ENCODE measurements around the gene NEK7. TPM values are rescaled to one million over a fixed set of nuclear protein-coding genes. Genes with fewer than 3 reads are reported as not detected.
A peak's percentile ranks its signal among the peaks of the same experiment; 100 is the strongest.

Gene NEK7
- total RNA-seq, 1 experiment from 2014 or later: 14.2 TPM

DNA sequence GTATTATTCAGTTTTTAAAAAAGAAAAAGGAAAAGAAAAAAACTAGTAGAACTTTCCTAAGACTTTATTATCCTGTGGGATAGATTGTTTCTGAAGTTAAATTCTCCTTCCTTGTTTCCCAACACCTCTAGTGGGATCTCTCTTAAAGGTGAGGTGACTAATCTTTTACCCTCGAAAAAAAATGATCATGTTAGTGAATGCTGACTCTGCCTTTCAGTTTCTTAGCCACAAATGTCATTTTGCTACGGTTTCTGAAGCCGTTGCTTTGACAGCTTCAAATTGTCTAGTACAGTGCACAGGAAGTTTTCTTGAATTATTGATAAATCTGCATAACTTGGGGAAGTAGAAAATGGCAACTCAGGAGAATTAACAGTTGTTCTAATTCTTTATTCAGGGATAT is 13.0 kb upstream of the NEK7 start:
- no peak for DNase-seq (ENCODE audit: low spot score)

DNA sequence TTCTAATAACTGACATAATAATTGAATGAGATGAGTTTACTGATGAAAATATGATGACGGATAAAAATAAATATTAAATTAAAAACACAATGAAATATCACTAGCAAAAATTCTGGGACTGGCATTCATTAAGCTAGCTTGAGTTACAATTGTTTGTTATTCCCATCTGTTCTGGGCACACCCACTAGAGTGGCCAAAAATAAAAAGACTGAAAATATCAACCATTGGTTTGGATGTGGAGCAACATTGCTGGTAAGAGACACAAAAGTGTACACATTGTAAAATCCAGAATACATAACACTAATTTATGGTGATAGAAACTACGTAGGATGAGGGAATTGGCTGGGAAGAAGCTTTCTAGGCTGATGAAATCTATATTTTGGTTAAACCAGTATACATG is 9.6 kb upstream of the NEK7 start:
- no peak for DNase-seq (ENCODE audit: low spot score)

DNA sequence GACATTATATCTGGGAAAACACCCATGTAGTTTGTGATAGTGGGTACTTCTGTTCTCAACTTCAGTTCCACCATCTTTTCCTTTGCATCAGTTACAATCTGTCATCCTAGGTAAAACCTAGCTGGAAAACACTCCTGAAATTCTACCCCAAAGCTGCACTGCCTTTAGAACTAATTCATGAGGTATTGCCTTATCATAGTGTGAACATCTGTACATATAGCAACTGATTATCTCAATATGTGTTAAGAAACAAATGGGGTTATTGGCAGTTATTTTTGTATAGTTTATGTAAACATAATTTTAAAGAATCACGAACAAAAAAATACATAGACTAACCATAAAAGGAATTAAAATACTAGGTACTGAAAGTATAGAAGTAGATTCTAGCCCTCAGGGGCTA is 6.4 kb upstream of the NEK7 start:
- no peak for DNase-seq (ENCODE audit: low spot score)

DNA sequence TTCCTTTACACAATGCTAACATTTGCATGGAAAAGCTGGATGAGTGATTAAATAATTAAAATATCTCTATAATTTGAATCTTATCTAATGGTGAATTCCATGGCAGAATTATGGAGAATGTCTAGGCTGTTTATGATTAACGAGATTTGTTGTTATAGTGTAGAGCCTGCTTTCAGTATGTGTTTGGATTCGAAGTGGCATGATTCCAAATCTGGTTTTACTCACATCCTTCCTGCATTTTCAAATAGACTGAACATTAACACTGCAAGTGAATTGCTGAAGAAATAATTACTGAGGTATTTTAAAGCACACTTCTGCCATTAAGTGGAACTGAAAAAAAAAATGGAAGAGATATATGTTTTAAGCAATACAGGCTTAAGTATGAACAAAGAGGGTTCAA is 5.1 kb upstream of the NEK7 start:
- DNase-seq (ENCODE audit: low spot score): no peak

DNA sequence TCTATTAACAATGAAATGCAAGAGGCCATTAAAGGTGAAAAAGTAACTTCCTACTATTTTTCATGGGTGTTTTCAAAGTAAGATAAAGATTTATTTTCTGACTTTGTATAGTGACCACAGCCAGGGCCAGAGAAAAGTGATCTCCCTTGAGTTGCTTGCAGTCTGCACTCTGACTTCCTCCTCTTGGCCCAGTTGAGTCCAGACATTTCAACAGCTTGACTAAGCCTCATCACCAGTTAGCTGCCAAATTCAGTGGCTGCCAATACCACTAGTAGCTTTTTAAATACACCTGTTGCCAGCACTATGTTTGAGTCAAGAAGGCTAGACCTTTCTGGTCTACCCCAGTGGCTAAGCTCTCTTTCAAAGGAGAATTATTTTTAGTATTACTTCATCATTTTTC is 3.7 kb upstream of the NEK7 start:
- DNase-seq (ENCODE audit: low spot score): no peak

DNA sequence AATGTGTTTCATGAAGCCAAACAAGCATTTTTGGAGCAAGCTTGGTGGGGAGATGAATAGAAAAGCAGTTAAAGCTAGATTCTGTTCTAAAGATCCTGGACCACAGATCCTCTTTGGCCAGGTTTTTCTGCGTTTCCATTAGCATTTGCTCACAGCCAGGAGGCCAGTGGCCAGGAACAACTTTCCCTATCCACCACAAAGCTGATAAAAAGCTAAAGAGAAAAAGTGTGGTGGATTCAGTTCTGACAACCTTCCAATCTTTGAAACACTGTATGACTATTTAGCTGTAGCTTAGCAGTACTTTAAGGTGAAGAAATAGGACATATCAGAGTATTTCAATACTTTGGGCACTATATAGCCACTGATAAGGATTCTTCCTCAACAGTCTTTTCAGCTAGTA is 3.0 kb upstream of the NEK7 start:
- no peak for DNase-seq (ENCODE audit: low spot score)

DNA sequence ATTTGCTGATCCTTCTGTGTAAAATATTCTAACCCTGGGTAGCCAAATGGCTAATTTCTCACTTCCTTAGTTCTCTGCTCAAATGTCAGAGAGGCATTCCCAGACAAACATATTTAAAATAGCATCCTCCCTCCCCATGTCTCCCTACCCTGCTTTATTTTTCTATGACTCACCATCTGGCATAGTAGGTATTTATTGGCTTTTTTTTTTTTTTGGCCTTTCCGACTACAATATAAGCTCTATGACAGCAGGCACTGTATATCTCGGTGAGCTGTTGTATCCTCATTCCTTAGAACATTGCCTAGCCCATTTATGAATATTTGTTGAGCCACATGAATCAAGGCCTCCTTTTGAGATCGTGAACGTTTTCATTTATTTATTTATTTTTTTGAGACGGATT is 1.5 kb upstream of the NEK7 start:
- peak; percentile 74 for DNase-seq (ENCODE audit: low spot score)

DNA sequence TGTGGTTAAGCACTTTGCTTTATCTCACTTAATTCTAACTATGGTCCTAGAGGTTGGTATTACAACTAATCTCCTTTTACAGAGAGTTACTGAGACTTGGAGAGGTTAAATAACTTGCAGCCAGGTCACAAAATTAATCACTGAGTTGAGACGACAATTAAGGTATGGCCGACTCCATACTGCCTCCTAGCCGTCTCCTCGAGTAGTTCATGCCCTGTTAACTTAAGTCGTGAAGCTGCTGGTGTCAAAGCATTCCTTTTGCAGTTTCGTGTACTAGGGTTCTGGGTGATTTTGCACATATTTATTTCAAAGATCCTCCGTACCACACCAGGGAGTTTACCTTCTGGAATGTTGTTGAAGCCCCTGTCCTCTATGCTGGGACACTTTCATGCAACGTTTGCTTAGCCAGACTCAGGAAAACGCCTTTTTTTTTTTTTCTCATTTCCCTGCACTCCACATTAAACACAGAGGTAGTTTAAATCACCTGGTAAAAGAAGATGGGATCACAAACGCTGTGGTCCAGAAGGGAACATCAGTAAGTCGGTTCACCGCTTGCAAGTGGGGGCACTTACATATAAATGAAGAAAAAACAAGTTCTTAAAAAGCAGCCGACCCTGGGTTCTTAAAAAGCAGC is 570 bp upstream of the NEK7 start:
- DNase-seq (ENCODE audit: low spot score): peak; percentile 94

DNA sequence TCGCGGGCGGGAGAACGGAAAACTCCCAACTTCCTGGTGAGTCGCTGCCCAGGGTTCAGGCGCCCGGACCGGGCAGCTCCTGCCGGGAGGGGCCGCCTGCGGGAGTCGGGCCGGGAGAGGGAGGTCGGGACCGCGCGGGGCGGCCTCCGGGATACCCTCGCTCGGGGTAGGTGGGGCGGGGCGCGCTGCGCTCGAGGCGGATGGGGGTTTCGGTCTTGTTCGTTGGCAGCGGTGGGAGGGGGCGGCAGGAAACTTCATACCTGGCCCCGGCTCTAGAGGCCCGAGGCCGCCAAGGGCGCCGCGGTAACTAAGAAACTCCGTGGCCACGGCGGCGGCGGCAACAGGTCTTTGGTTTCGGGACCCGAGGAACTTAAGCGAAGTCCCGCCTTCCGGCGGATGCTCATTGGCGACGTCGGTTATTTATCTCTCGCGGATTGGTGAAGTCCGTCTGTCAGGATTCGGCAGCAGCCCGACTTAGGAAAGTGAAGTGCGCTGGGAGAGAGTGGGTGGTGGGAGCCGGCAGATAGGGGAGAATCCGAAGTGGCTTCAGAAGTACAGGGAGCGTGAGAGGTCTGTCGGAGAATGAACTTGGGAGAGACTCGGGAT is 546 bp downstream of the NEK7 start:
- peak; percentile 90 for DNase-seq (ENCODE audit: low spot score)

DNA sequence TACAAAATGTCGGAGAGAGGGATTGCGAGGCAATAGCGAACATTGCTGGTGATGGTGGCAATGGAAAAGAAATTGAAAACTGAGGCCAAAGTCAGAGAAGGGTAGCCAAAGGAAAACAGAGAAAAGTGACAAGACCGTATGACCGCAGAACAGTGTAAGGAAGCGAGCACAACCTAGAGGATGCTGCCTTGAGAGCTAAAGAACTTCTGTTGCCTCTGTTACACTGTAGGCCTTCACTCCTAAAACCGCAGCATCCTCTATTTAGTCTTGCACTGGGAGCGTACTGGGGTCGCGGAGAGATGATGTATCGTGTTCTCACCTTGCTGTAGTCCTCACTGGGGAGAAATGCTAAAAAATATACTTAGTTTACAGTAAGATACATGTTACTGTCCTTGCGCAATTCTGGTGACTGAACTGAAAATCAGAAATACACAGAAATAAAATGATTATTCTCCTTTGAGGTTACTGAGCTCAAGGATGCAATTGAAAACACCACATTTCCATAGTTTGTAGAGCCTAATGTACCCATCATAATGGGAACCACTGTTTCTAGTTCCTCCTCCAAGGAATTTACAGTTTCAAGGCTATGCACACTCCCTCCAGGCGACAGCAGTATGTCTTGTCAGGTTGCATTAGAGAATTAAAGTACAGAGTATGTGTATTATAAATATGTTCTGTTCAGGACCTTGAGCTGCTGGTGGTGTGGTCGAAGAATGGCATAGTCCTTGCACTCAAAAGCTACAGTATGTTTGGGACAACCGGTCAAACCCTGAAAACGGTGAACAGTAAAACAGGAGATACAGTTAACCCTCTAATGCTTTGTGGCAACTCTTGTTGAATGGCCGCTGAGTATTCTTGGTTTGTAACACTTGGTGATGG is 1.3 kb downstream of the NEK7 start:
- peak; percentile 64 for DNase-seq (ENCODE audit: low spot score)

DNA sequence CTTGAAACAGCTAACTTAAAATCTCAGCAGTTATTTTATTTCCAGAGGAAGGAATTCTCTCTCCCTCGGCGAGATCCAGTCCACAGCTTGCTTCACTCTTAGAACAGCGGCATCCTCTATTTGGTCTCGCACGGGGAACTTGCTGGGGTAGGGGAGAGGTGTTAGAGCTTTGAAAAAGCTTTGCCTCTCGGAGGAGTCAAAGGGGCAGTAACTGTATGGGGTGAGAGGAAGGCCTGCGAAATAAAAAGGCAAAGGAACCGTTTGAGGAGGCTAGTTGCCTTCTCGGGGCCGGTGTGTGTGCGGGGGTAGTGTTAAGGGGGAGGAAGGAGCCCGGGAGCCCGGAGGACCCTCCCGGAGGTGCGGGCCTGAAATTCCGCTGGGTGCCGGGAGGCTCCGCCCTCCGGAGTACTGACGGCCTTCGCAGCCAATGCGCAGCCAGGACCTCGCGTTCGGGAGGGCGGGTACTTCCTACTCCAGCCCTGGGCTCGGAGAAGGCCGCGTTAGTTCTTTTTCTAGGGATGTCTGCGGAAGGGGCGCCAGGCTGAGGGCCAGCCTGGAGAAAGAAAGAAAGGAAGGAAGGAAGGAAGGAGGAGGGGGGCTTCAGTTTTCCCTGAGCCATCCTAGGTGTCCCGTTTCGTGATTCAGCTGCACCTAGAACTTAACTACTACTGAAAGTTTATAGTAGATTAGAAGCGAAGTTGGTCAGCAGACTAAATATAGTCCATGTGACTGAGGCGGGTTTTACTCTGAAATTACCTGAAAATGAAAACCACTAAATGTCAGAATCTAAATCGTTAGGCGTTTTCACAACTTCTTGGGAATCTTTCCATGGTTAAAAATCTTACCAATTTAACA is 2.2 kb downstream of the NEK7 start:
- DNase-seq (ENCODE audit: low spot score): peak; percentile 89

DNA sequence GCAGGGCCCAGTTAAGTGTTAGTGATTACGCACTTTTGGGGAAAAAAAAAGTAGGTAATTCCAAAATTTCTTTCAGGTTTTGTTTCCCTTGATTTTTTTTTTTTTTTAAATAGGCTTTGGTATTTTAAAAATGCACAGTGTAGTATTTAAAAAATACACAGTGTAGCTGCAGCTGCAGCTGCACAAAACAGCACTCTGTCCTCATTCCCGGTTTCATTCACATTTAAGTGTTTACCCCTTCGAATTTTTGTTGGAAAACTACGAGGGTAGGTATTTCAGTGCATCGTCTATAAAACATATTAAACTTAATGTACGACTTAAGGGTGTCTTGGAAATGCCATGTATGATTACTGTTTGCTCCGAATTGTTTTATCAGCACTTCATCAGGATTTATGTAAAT is 3.4 kb downstream of the NEK7 start:
- DNase-seq (ENCODE audit: low spot score): no peak

DNA sequence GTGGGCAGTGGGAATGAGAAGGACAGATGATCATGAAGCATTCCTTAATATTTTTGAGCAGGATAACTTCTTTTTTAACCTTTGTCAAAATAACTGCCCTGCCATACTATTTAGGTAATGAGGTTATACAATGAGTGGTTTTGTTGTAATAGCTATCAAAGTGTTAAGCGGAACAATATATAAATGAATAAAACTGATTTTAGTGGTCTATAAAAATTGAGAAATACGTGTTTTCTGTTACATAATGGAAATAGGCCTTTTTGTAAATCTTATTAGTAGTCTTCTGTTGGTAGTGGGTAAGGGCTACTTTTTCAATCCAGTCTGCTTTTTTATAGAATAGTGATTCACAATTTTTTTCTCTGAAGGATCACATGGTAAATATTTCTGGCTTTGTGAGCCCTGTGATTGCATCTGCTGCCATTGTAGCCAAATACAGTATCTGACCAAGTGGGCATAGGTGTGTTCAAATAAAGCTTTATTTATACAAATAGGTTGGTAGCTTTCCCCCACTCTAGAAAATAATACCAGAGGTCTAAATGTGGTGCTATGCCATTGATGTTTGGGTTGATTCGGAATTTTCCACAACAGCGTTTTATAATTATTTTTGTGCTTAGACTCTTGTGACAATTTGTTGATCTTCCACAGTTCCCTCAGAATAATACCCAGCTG is 4.3 kb downstream of the NEK7 start:
- no peak for DNase-seq (ENCODE audit: low spot score)

DNA sequence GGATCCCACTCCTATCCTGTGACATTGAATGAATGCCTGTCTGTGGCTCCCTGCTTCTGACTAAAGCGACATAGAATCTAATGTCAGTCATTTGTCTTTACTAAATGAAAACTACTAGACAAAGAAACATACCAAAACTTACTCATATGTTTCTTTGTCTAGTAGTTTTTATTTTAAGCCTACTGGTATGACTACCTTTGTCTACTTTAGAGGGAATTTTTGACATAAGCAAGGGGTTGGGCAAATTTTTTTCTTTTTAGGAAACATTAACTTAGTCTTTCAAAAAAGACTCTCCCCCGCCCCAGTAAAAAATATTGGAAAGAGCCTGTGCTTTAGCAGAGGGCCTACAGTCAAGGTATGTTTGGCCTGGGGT is 4.9 kb downstream of the NEK7 start:
- no peak for DNase-seq (ENCODE audit: low spot score)

DNA sequence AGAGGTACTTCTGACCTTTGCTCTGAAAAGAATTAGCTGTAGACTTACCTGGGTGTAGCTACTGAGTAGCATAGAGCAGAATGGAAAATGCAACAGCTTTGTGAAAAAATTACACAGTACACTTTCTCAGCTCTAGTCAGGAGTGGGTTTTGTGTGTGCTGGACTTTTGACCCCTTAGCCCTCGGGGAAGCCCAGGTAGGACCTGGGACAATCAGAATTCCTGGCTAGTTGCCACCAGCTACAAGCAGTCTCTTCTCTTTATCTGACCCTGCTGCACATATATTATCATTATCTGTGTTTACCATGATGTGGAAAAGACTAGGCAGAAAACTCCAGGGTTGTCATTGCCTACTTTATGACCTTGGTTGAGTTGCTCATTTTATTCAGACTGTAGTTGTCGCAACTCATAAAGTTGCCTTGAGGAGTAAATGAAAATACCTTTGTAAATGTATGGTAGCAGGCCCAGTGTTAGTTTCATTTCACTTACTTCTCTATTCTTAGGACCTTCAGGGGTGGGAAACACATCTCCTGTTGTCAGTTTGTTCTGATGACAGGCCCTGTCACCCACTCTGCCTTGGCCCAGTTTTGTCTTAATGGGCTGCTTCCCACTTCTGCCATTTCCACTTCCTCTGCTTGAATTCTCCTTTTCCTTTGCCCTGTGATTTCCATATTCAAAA is 5.4 kb downstream of the NEK7 start:
- DNase-seq (ENCODE audit: low spot score): peak; percentile 49

DNA sequence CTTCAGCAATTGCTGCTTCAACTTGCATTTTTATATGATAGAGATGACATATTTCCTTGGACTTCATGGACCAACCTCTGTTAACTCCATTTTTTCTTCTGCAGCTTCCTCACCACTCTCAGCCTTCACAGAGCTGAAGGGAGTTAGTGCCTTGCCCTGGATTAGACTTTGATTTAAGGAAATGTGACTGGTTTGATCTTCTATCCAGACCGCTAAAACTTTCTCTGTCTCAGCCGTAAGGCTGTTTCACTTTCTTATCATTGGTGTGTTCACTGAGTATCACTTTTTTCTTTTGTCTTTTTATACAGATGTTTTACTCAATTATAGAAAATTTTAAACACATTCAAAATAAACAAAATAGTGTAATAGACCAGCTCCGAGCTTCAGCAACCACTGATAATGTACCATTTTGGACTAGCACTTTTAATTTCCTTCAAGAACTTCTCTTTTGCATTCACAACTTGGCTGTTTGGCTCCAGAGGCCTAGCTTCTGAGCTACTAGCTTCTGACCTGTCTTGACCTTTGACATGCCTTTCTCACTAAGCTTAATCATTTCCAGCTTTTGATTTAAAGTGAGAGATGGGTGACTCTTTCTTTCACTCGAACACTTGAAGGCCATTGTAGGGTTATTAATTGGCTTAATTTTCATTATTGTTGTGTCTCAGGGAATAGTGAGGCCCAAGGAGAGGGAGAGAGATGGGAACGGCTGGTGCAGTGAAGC is 9.3 kb downstream of the NEK7 start:
- DNase-seq (ENCODE audit: low spot score): no peak

DNA sequence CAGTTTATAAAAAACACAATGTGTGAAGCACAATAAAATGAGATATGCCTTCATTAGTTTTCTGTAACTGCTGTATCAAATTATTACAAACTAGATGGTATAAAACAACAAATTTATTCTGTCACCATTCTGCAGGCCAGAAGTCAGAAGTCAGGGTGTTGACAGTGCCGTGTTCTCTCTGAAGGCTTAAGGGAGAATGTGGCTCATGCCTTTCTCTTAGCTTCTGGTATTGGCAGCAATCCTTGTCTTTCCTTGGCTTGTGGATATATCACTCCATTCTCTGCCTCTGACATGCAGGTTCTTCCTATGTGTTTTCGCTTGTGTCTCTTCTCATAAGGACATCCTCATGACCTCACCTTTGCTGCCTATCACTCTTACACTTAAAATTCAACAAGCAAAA is 10.1 kb downstream of the NEK7 start:
- no peak for DNase-seq (ENCODE audit: low spot score)

DNA sequence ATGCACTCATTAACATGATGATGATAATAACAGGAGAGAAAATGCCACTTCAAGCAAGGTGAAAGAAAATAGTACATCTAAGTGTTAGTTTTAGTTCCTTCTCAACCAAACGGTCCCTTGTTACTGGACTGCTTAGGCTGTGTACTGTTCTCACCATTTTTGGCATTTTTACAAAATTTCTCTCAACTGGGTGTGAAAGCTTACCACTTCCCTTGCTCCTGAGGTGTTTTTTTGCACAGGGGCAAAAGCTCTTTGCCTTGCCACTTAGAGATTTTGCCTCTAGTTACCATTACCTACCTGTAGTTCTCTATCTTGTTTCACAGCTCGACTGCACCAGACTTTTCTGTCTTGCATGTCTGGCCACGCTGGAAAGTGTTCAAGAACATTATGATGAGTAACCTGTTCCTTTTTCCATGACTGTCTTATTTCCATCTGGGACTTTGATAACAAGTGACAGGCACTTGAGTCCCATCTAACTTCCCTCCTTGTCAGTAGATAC is 10.7 kb downstream of the NEK7 start:
- DNase-seq (ENCODE audit: low spot score): no peak

DNA sequence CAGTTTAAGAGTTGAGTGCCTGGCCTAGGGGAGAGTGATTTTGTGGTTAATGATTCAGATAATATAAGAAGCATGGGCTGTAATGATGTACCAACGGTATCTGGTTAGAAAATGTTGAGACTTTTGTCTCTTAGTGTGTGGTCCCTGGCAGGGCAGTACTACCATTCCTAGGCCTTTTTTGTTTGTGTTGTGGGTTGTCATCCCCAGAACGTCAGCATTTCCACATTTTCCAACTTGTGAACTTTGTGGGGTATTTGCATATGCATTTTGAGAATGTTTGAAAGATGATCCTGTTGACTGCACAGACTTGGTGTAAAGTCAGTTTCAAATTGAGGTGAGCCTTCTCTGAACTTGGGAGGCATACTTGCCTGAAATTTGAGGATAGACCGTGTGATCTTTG is 11.4 kb downstream of the NEK7 start:
- no peak for DNase-seq (ENCODE audit: low spot score)

DNA sequence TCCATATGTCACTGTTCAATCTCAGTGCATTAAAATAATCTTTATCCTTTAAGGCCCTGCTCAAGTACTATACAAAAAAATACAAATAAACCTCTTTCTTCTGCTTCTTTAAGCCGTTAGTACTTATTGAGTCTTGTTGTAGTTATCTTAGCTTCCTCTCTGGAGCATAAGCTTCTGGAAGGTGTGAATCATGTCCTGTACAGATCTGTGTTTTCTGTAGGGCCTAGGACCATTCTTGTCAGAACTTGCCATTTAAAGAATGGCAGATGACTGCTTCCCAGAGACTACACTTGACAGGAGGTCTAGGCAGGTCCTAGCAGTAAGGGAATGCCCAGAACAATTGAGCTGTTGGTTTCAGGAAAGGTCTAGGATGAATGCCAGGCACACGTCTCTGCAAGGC is 12.9 kb downstream of the NEK7 start:
- DNase-seq (ENCODE audit: low spot score): no peak
